ENCODE data around the gene SSH2. TPM values are rescaled to one million over a fixed set of nuclear protein-coding genes. Genes with fewer than 3 reads are reported as not detected.

The SSH2 gene
- total and polyA plus RNA-seq, 9 of the 15 experiments (the other 6 are each of a cell fraction or from before 2014, with no cell fraction given): 3.9 to 16.1 (median 10.2) TPM

- TF ChIP-seq TEAD2 (tag; IDR thresholded peaks at IDR 0.05): no peak
- TF ChIP-seq DIDO1 (tag; IDR thresholded peaks at IDR 0.05; ENCODE audit: low read depth): no peak
- TF ChIP-seq ZKSCAN1 (IDR thresholded peaks at IDR 0.05; ENCODE audit: low read depth, low read length): no peak
- TF ChIP-seq ARID1B (IDR thresholded peaks at IDR 0.05): peak; percentile 87
- no peak for TF ChIP-seq MTA2 (IDR thresholded peaks at IDR 0.05; ENCODE audit: low read depth)
- peak; percentile 76; the same call in 1 of the 2 replicates for TF ChIP-seq RNF2 (IDR thresholded peaks at IDR 0.05)
- no peak for TF ChIP-seq ZNF764 (CRISPR knock-in tag; IDR thresholded peaks at IDR 0.05; ENCODE audit: low read depth)
- TF ChIP-seq DMBX1 (CRISPR knock-in tag; IDR thresholded peaks at IDR 0.05; ENCODE audit: borderline replicate concordance): 0 out of 2 replicates have a peak, but pooled peaks have one; percentile 31
- peak; percentile 20 for TF ChIP-seq SMARCB1 (IDR thresholded peaks at IDR 0.05; ENCODE audit: insufficient read length, low read depth)
- TF ChIP-seq THRA (IDR thresholded peaks at IDR 0.05): no peak
- TF ChIP-seq NFRKB (IDR thresholded peaks at IDR 0.05; ENCODE audit: low read depth): no peak; the same call in 1 of the 2 replicates
- no peak for TF ChIP-seq ELK3 (CRISPR knock-in tag; IDR thresholded peaks at IDR 0.05)
- TF ChIP-seq TOE1 (IDR thresholded peaks at IDR 0.05; ENCODE audit: borderline replicate concordance): 0 out of 2 replicates have a peak, but pooled peaks have one; percentile 3
- no peak for TF ChIP-seq TOE1 (CRISPR knock-in tag; IDR thresholded peaks at IDR 0.05; ENCODE audit: borderline replicate concordance, low read depth)
- TF ChIP-seq HMGXB4 (CRISPR knock-in tag; IDR thresholded peaks at IDR 0.05): no peak
- TF ChIP-seq CREB1 (IDR thresholded peaks at IDR 0.05): no peak
- no peak for TF ChIP-seq CREB1 (CRISPR knock-in tag; IDR thresholded peaks at IDR 0.05)
- TF ChIP-seq TCF3 (CRISPR knock-in tag; IDR thresholded peaks at IDR 0.05): 0 out of 2 replicates have a peak, but pooled peaks have one; percentile 19
- TF ChIP-seq ARHGAP35 (IDR thresholded peaks at IDR 0.05; ENCODE audit: partially characterized antibody): no peak
- no peak for TF ChIP-seq CAMTA2 (CRISPR knock-in tag; conservative IDR thresholded peaks at IDR 0.05)
- TF ChIP-seq, protein P1, sequence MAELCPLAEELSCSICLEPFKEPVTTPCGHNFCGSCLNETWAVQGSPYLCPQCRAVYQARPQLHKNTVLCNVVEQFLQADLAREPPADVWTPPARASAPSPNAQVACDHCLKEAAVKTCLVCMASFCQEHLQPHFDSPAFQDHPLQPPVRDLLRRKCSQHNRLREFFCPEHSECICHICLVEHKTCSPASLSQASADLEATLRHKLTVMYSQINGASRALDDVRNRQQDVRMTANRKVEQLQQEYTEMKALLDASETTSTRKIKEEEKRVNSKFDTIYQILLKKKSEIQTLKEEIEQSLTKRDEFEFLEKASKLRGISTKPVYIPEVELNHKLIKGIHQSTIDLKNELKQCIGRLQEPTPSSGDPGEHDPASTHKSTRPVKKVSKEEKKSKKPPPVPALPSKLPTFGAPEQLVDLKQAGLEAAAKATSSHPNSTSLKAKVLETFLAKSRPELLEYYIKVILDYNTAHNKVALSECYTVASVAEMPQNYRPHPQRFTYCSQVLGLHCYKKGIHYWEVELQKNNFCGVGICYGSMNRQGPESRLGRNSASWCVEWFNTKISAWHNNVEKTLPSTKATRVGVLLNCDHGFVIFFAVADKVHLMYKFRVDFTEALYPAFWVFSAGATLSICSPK (IDR thresholded peaks at IDR 0.05; ENCODE audit: borderline replicate concordance): no peak
- TF ChIP-seq ZNF134 (CRISPR knock-in tag; conservative IDR thresholded peaks at IDR 0.05): no peak
- TF ChIP-seq ZNF140 (CRISPR knock-in tag; IDR thresholded peaks at IDR 0.05): no peak
Observed at GRCh38 chr17:29722411-29723198, 207.4 kb downstream of the SSH2 start (continued).
